IMR-90 (cell line): ENCODE measurements around the gene ACOT4. TPM values are rescaled to one million over a fixed set of nuclear protein-coding genes. Genes with fewer than 3 reads are reported as not detected.

Experiments used
- ATAC-seq: fragments of 200-7000 bp; cut with Tn5 transposase; 2 replicates; pipeline ENCODE4 v1.9.1; 2020; ENCODE audit warnings: low read depth, mild to moderate bottlenecking, moderate library complexity
- BruUV-seq: library from RNA; stranded (reverse); fragments of 400-500 nt; replicated peaks from 2 replicates; lab custom pipeline; 2021; lab: Mats Ljungman, UMichigan
- CTCF ChIA-PET: fragments of 300-600 bp; formaldehyde crosslinking; extraction: SDS; loops from one replicate; lab custom pipeline; 2021; ENCODE audit warnings: antibody characterized with exemption; lab: Yijun Ruan, JAX
- POLR2A ChIA-PET: fragments of 300-600 bp; sonication (Branson Sonifier 250); formaldehyde crosslinking; loops from one replicate; lab custom pipeline; 2022; ENCODE audit warnings: antibody characterized with exemption; ENCODE audit not compliant: unreplicated experiment; lab: Charles Lee
- DNase-seq: peaks from one replicate; pipeline ENCODE4 v3.0.0; 2013
- H2AFZ ChIP-seq: replicated peaks from 2 replicates; pipeline ENCODE3; 2013; ENCODE audit warnings: low read length, mild to moderate bottlenecking; ENCODE audit not compliant: poor library complexity
- H2AK5ac ChIP-seq: 2 replicates; pipeline ENCODE4 v1.6.1; 2013; ENCODE audit warnings: low read depth, low read length, inconsistent platforms
- H2AK9ac ChIP-seq: replicated peaks from 2 replicates; pipeline ENCODE3; 2013; ENCODE audit warnings: mild to moderate bottlenecking, low read depth, low read length, moderate library complexity; ENCODE audit not compliant: poor library complexity
- H2BK120ac ChIP-seq: 2 replicates; pipeline ENCODE4 v1.6.1; 2013; ENCODE audit warnings: low read depth, low read length, inconsistent platforms
- H2BK15ac ChIP-seq: 3 replicates; pipeline ENCODE4 v1.6.1; 2013; ENCODE audit warnings: low read depth, low read length, inconsistent platforms
- H2BK20ac ChIP-seq: 2 replicates; pipeline ENCODE4 v1.6.1; 2013; ENCODE audit warnings: low read depth, mild to moderate bottlenecking, inconsistent platforms, low read length, moderate library complexity
- H2BK5ac ChIP-seq: 2 replicates; pipeline ENCODE4 v1.6.1; 2013; ENCODE audit warnings: mild to moderate bottlenecking, low read depth, low read length, inconsistent platforms; ENCODE audit not compliant: poor library complexity, severe bottlenecking
- H3K14ac ChIP-seq: replicated peaks from 2 replicates; pipeline ENCODE4 v1.6.1; 2013; ENCODE audit warnings: low read depth, low read length, inconsistent platforms
- H3K18ac ChIP-seq: 2 replicates; pipeline ENCODE4 v1.6.1; 2013; ENCODE audit warnings: low read depth, low read length, control low read depth
- H3K23ac ChIP-seq: 2 replicates; pipeline ENCODE4 v1.6.1; 2013; ENCODE audit warnings: low read depth, low read length, inconsistent platforms
- H3K27ac ChIP-seq: 2 replicates; pipeline ENCODE4 v1.5.1; 2013; ENCODE audit warnings: mild to moderate bottlenecking, control low read depth, low read length; ENCODE audit not compliant: insufficient read depth
- H3K27me3 ChIP-seq: 2 replicates; pipeline ENCODE4 v1.6.1; 2013; ENCODE audit warnings: low read length; ENCODE audit not compliant: control insufficient read depth, insufficient read depth
- H3K36me3 ChIP-seq: 2 replicates; pipeline ENCODE4 v1.6.1; 2013; ENCODE audit warnings: low read length, mixed read lengths; ENCODE audit not compliant: control insufficient read depth, insufficient read depth
- H3K4ac ChIP-seq: 2 replicates; pipeline ENCODE4 v1.6.1; 2013; ENCODE audit warnings: low read depth, low read length, inconsistent platforms
- H3K4me1 ChIP-seq: 2 replicates; pipeline ENCODE4 v1.6.1; 2013; ENCODE audit warnings: low read length, mixed read lengths; ENCODE audit not compliant: control insufficient read depth, insufficient read depth
- H3K4me2 ChIP-seq: 2 replicates; pipeline ENCODE4 v1.6.1; 2013; ENCODE audit warnings: low read depth, mild to moderate bottlenecking, control low read depth, low read length, moderate library complexity
- H3K4me3 ChIP-seq: 2 replicates; pipeline ENCODE4 v1.5.1; 2013; ENCODE audit warnings: low read depth, mild to moderate bottlenecking, control low read depth, low read length, moderate library complexity; ENCODE audit not compliant: insufficient read depth
- H3K56ac ChIP-seq: 2 replicates; pipeline ENCODE4 v1.6.1; 2013; ENCODE audit warnings: low read length, inconsistent platforms; ENCODE audit not compliant: insufficient read depth; ENCODE audit errors: extremely low read depth
- H3K79me1 ChIP-seq, 2 experiments: 2 replicates each; pipeline ENCODE4 v1.6.1; 2013; ENCODE audit warnings: low read length in 2 of 2, inconsistent platforms in 1 of 2, low read depth in 1 of 2
- H3K9ac ChIP-seq: 2 replicates; pipeline ENCODE4 v1.6.1; 2013; ENCODE audit warnings: low read depth, low read length, control low read depth
- H3K9me1 ChIP-seq: 2 replicates; pipeline ENCODE4 v1.6.1; 2013; ENCODE audit warnings: low read length, inconsistent platforms; ENCODE audit not compliant: insufficient read depth
- H3K9me3 ChIP-seq: 2 replicates; pipeline ENCODE4 v1.6.1; 2013; ENCODE audit warnings: low read length; ENCODE audit not compliant: control insufficient read depth, insufficient read depth
- H4K20me1 ChIP-seq: 2 replicates; pipeline ENCODE4 v1.6.1; 2013; ENCODE audit warnings: low read length, inconsistent platforms; ENCODE audit not compliant: insufficient read depth
- H4K5ac ChIP-seq: 2 replicates; pipeline ENCODE4 v1.6.1; 2013; ENCODE audit warnings: mild to moderate bottlenecking, low read depth, low read length, control low read depth
- H4K8ac ChIP-seq, 2 experiments: 2 replicates each; pipeline ENCODE4 v1.6.1; 2013; ENCODE audit warnings: low read depth in 2 of 2, low read length in 2 of 2, control low read depth in 1 of 2, inconsistent platforms in 1 of 2
- H4K91ac ChIP-seq: 2 replicates; pipeline ENCODE4 v1.6.1; 2013; ENCODE audit warnings: low read depth, low read length, inconsistent platforms; ENCODE audit not compliant: insufficient read depth
- MAFK ChIP-seq: IDR thresholded peaks from 2 replicates; pipeline ENCODE4 v1.6.1; 2012; ENCODE audit warnings: low read depth, low read length, improper control_type of control experiment
- MXI1 ChIP-seq: IDR thresholded peaks from 2 replicates; pipeline ENCODE4 v1.6.1; 2012; ENCODE audit warnings: low read depth, mild to moderate bottlenecking, low read length, moderate library complexity, borderline replicate concordance
- POLR2A ChIP-seq: IDR thresholded peaks from 2 replicates; pipeline ENCODE4 v1.6.1; 2012; ENCODE audit warnings: mild to moderate bottlenecking, low read depth, low read length
- SMC3 ChIP-seq: fragments of 150-350 bp; IDR thresholded peaks from 2 replicates; pipeline ENCODE4 v1.6.1; 2016; ENCODE audit warnings: low read depth, mild to moderate bottlenecking, antibody characterized with exemption, low read length, moderate library complexity
- WGBS, 2 experiments: methylation state at CpG; one replicate each; pipeline versions ENCODE4 v1.1.5 to v1.1.7; 2013; ENCODE audit warnings: missing lambda C conversion rate in 2 of 2; ENCODE audit not compliant: insufficient read length in 1 of 2; ENCODE audit errors: extremely low coverage in 2 of 2; 5-methylcytosine and 5-hydroxymethylcytosine counted together
- dilution Hi-C: fragments of 300-500 bp; cut with HindIII; formaldehyde crosslinking; loops from one replicate; pipeline ENCODE4 v1.14.3; 2018; ENCODE audit warnings: low sequenced_read_pairs; ENCODE audit not compliant: unreplicated experiment
- in situ Hi-C: fragments of 300-500 bp; cut with MboI; formaldehyde crosslinking; loops from 3 replicates; pipeline ENCODE4 v1.14.3; 2019; ENCODE audit warnings: low sequenced_read_pairs, inconsistent platforms, mixed read lengths
- intact Hi-C: fragments of 100-400 bp; cut with micrococcal nuclease; formaldehyde crosslinking; loops from 2 replicates; pipeline ENCODE4 v1.10.0; 2022
- polyA plus RNA-seq, 3 experiments: library from polyadenylated mRNA; depleted of rRNA; stranded (reverse); fragments of >200 nt; gene quantifications; 2 replicates each; pipeline ENCODE4 v1.2.3, GENCODE V29; 2012; ENCODE audit warnings: low replicate concordance in 1 of 3
- total RNA-seq: library from RNA; depleted of rRNA; stranded (reverse); fragments of >200 nt; gene quantifications from 2 replicates; pipeline ENCODE4 v1.2.3, GENCODE V29; 2012
- TF ChIP-seq, protein P1 (sequence below): conservative IDR thresholded peaks from 2 replicates; pipeline ENCODE4 v1.5.1; 2012; ENCODE audit warnings: mild to moderate bottlenecking, low read depth, low read length, improper control_type of control experiment

Gene ACOT4
- total and polyA plus RNA-seq, 2 of the 4 experiments (the other 2 are of a cell fraction), result 0.22 to 0.54 TPM

DNA sequence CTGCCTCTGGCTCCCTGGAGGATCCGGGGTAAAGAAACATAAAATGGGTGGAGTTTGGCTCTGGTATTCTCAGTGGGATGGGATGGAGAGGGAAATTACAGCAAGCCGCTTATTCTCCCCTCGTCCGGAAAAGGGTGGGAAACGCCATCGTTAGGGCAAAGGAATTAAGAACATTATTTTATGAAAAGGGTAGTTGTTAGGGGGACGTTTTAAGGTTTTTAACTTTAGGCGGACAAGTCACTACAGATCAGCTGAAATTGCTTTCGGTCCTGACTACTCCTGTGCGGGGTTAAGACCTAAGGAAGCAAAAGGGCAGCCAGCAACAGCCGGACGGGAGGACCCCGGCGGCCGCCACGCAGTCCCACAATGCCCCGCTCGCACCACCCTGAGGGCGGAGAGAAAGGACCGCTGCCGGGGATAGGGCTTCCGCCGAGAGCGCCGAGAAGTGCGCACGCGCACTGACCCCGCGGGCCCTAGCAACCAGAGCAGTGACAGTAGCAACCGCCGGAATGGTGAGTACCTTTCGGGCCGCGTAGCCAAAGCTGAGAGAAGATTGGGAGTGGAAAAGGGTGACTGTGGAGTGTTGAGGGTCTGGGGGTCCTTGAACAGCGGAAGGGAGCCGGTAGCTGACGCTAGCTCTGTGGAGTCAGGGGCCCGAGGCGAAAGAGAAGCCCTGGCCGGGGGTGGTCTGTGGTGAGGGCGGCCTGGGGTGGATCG lies 53.0 kb downstream of the ACOT4 start, which contains the start of gene DNAL1:
Gene DNAL1, plus strand, starts transcription at position 456 of the 717 bp plus-strand sequence. Its CDS starts 54 bp downstream, at position 510.
- peak within 1 kb of the TSS; percentile 94 to 96 for H4K8ac ChIP-seq
- dilution Hi-C loops (no loop called here), intact Hi-C loops (no loop called here), in situ Hi-C loops (no loop called here)
- BruUV-seq, result no TSS peak
- peak within 1 kb of the TSS; percentile 62 for H2AK5ac ChIP-seq
- peak within 1 kb of the TSS; percentile 84 for H3K9ac ChIP-seq
- ATAC-seq, result peak; percentile 99
- no peaks in the 10 kb centered on the region for H3K9me3 ChIP-seq
- H2AK9ac ChIP-seq, result peak within 1 kb of the TSS; percentile 65
- ChIA-PET POLR2A (interaction anchor here (0.5 to 0.6 kb wide), 2 partner anchors 27 to 182 kb away, joined by 4 to 5 read pairs; no protein-coding TSS in a partner anchor), CTCF (interaction anchor here (1.5 kb wide), 1 partner anchor 18 kb away, joined by 5 read pairs; no protein-coding TSS in a partner anchor)
- H3K14ac ChIP-seq, result peak within 1 kb of the TSS; percentile 98
- H2AFZ ChIP-seq, result peak within 1 kb of the TSS; percentile 97
- WGBS, 2 experiments, result 0% methylated on average over 25 of the region's 43 CpGs; no CpG with 5 or more reads in 1 of the 2 experiments
- H3K27me3 ChIP-seq, result no peaks in the 10 kb centered on the region
- peak within 1 kb of the TSS; percentile 56 for H2BK120ac ChIP-seq
- no peak within 1 kb of the TSS for H2BK20ac ChIP-seq
- H3K9me1 ChIP-seq, result 0 out of 2 replicates have a peak, but pooled peaks cover 3% of the 10 kb centered on the region
- peak within 1 kb of the TSS; percentile 63 for H3K4me3 ChIP-seq
- TF ChIP-seq MAFK (no peak), SMC3 (no peak), MXI1 (peak; percentile 37; the same call in 1 of the 2 replicates), POLR2A (peak; percentile 79)
- TF ChIP-seq, protein P1, sequence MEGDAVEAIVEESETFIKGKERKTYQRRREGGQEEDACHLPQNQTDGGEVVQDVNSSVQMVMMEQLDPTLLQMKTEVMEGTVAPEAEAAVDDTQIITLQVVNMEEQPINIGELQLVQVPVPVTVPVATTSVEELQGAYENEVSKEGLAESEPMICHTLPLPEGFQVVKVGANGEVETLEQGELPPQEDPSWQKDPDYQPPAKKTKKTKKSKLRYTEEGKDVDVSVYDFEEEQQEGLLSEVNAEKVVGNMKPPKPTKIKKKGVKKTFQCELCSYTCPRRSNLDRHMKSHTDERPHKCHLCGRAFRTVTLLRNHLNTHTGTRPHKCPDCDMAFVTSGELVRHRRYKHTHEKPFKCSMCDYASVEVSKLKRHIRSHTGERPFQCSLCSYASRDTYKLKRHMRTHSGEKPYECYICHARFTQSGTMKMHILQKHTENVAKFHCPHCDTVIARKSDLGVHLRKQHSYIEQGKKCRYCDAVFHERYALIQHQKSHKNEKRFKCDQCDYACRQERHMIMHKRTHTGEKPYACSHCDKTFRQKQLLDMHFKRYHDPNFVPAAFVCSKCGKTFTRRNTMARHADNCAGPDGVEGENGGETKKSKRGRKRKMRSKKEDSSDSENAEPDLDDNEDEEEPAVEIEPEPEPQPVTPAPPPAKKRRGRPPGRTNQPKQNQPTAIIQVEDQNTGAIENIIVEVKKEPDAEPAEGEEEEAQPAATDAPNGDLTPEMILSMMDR, result no peak
- H3K18ac ChIP-seq, result peak within 1 kb of the TSS; percentile 62
- H3K36me3 ChIP-seq, result no peaks in the 10 kb centered on the region
- H4K20me1 ChIP-seq, result no peaks in the 10 kb centered on the region
- no peaks in the 10 kb centered on the region for H3K4me1 ChIP-seq
- H4K5ac ChIP-seq, result peak within 1 kb of the TSS; percentile 76
- peak within 1 kb of the TSS; percentile 86 for H3K27ac ChIP-seq
- DNase-seq, result peak; percentile 85
- peak within 1 kb of the TSS; percentile 83; the same call in 1 of the 2 replicates for H3K23ac ChIP-seq
- H2BK15ac ChIP-seq, result peak within 1 kb of the TSS; percentile 77; the same call in 2 of the 3 replicates
- peak within 1 kb of the TSS; percentile 95 for H3K4me2 ChIP-seq
- peak within 1 kb of the TSS; percentile 87 for H3K4ac ChIP-seq
- peaks cover 10 to 30% of the 10 kb centered on the region in 2 experiments for H3K79me1 ChIP-seq
- peak within 1 kb of the TSS; percentile 98 for H3K56ac ChIP-seq
- peak within 1 kb of the TSS; percentile 93 for H4K91ac ChIP-seq
- peak within 1 kb of the TSS; percentile 91 for H2BK5ac ChIP-seq
